ENCODE data around the gene DDI2. TPM values are rescaled to one million over a fixed set of nuclear protein-coding genes. Genes with fewer than 3 reads are reported as not detected.

Gene DDI2
- total RNA-seq, 1 donor from 2014 or later, result 40.9 TPM

DNA sequence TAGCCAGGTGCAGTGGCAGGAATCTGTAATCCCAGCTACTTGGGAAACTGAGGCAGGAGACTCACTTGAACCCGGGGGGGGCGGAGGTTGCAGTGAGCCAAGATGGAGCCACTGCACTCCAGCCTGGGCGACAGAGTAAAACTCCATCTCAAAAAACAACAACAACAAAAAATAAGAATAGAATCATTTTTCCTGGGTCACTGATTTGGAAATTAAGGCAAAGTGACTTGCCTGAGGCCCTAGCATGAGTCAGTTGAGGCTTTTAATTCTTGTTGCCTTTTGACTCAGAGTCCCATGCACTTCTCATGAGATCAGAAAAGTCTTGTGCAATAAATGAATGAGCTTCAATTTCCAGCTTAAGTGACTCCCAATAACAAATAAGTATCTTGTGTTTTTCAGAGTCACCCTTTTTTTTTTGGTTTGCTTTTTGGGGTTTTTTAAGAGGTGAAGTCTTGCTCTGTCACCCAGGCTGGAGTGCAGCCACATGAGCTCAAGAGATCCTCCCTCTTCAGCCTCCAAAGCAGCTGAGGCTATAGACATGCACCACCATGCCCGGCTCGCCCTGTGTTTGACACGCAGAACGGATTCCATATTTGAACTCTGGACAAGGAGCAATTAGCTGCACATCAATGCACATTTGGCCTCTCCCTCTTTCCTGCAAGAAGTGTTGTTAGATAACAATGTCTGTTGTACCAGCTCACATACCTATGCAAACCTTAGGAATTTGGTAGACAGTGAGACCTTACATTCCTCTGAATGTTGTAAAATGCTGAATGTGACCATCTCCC, 63.5 kb downstream of the DDI2 start:
- ATAC-seq (no peak), DNase-seq (peak; percentile 35)
- Histone ChIP-seq H3K27me3 (no peaks in the 10 kb centered on the region), H3K4me1 (peaks cover 5% of the 10 kb centered on the region), H3K36me3 (no peaks in the 10 kb centered on the region), H3K9me3 (no peaks in the 10 kb centered on the region), H3K27ac (peak overlapping the region; percentile 31), H3K4me3 (no peak overlapping the region)
- TF ChIP-seq, protein P1, sequence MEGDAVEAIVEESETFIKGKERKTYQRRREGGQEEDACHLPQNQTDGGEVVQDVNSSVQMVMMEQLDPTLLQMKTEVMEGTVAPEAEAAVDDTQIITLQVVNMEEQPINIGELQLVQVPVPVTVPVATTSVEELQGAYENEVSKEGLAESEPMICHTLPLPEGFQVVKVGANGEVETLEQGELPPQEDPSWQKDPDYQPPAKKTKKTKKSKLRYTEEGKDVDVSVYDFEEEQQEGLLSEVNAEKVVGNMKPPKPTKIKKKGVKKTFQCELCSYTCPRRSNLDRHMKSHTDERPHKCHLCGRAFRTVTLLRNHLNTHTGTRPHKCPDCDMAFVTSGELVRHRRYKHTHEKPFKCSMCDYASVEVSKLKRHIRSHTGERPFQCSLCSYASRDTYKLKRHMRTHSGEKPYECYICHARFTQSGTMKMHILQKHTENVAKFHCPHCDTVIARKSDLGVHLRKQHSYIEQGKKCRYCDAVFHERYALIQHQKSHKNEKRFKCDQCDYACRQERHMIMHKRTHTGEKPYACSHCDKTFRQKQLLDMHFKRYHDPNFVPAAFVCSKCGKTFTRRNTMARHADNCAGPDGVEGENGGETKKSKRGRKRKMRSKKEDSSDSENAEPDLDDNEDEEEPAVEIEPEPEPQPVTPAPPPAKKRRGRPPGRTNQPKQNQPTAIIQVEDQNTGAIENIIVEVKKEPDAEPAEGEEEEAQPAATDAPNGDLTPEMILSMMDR (IDR thresholded peaks at IDR 0.05), result no peak
- intact Hi-C loops (cut with DNase I), result no loop called here

DNA sequence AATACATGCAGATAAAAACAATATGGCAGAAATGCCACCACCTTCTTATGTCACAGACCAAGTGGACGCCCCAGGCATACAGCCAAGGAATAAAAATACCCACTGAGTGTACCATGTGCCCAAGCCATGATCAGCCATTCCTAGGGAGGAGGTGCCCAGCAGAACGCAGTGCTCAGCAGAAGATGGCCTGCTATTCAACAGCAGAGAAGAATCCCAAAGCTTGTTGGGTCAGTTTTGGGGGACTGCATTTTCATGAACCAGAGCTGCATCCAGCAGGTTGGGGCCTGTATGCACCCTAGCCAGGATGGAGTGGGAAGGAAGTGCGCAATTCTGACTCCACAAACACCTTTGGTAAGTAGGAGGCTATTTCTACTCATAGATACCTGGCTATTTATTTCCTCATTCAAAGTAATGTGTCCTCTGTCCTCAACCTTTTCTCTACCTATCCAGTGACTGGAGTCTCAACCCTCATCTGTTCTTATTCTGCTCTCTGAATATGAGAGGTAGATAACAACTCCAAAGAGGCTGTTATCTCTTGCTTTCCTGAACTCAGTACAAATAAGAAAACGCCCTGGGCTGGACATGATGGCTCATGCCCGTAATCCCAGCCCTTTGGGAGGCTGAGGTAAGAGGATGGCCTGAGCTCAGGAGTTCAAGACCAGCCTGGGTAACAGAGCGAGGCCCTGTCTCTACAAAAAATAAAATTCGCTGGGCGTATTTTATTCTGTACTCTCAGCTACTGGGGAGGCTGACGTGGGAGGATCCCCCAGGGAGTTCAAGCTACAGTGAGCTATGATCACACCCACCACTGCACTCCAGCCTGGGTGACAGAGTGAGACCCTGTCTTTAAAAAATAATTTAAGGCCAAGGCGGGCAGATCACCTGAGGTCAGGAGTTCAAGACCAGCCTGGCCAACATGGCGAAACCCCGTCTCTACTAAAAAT, 64.4 kb downstream of the DDI2 start:
- H3K36me3 ChIP-seq, result no peaks in the 10 kb centered on the region
- no peaks in the 10 kb centered on the region for H3K27me3 ChIP-seq
- H3K27ac ChIP-seq, result peak overlapping the region; percentile 36
- intact Hi-C loops (cut with DNase I), result no loop called here
- ATAC-seq, result no peak
- TF ChIP-seq, protein P1 (IDR thresholded peaks at IDR 0.05), result no peak
- H3K9me3 ChIP-seq, result no peaks in the 10 kb centered on the region
- no peak overlapping the region for H3K4me3 ChIP-seq
- peak; percentile 31 for DNase-seq
- peaks cover 13% of the 10 kb centered on the region for H3K4me1 ChIP-seq

DNA sequence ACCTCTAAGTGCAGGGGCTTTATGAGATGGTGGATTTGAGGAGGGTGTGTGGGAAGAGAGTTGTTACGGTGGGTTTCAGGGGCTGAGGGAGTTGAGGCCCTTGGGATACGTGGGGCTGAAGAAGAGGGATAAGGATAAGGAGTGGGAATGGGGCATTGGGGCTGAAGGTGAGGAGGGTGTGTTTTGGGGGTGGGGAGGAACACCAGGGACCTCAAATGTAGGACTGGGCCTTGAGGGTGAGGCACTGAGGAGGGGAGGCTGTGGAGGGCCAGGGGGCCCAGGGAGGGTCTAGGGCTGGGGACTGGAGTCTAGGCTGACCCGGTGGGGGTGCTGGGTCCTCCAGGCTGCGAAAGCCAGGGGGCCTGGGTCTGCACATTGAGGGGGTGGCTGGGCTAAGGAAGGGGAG, 65.7 kb downstream of the DDI2 start:
- H3K36me3 ChIP-seq, result no peaks in the 10 kb centered on the region
- intact Hi-C loops (cut with DNase I), result no loop called here
- TF ChIP-seq, protein P1 (IDR thresholded peaks at IDR 0.05), result no peak
- ATAC-seq, result no peak
- no peaks in the 10 kb centered on the region for H3K9me3 ChIP-seq
- H3K27ac ChIP-seq, result peak overlapping the region; percentile 36
- no peaks in the 10 kb centered on the region for H3K27me3 ChIP-seq
- DNase-seq, result peak; percentile 61
- H3K4me3 ChIP-seq, result no peak overlapping the region
- peaks cover 14% of the 10 kb centered on the region for H3K4me1 ChIP-seq

DNA sequence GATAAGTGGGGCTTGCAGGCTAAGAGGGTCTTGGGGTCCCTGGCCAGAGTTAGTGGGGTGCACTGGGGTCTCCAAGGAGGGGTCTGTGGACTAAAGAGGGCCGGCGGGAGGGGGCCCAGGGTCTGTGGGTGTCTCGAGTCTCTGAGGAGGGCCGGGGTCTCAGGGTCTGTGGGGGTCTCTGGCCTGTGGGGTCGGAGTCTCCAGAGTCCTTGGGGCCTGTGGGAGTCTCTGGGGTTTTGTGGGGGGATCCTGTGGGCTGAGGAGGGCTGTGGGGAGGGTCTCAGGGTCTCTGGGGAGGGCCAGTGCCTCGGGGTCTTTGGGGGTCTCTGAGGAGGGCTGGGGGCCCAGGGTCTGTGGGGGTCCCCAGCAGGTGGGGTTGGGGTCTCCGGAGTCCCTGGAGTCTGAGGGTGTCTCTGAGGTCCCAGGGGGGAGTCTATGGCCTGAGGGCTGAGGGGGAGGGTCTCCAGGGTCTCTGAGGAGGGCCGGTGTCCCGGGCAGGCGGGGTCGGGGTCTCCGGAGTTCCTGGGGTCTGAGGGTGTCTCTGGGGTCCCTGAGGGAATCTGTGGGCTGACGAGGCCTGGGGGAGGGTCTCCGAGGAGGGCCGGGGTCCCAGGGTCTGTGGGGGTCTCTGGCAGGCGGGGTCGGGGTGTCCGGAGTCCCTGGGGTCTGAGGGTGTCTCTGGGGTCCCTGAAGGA, 66.2 kb downstream of the DDI2 start:
- H3K4me1 ChIP-seq, result peaks cover 14% of the 10 kb centered on the region
- ATAC-seq, result no peak
- H3K36me3 ChIP-seq, result no peaks in the 10 kb centered on the region
- no peaks in the 10 kb centered on the region for H3K9me3 ChIP-seq
- TF ChIP-seq, protein P1 (IDR thresholded peaks at IDR 0.05), result no peak
- peak overlapping the region; percentile 65 for H3K4me3 ChIP-seq
- no peaks in the 10 kb centered on the region for H3K27me3 ChIP-seq
- DNase-seq, result peak; percentile 62
- H3K27ac ChIP-seq, result peak overlapping the region; percentile 95
- intact Hi-C loops (cut with DNase I), result no loop called here

DNA sequence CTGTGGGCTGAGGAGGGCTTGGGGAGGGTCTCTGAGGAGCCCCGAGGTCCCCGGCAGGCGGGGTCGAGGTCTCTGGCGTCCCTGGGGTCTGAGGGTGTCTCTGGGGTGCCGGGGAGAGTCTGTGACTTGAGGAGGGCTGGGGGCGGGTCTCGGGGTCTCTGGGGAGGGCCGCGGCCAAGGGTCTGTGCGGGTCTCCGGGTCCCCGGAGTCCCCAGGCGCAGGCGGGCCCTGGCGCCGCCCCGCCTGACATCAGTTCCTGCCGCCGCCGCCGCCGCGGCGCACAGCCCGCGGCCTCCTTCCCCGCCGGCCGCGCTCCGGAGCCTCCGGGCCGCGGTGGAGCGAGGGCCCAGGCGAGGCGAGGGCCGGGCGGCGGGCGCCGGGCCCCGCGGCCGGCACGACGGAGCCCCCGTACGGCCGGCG, 66.8 kb downstream of the DDI2 start, which contains the start of gene PLEKHM2:
Gene PLEKHM2 (plus strand): TSS at position 279 of the 420 bp plus-strand sequence. CDS start 239 bp downstream, outside the sequence.
- peak; percentile 86 for ATAC-seq
- DNase-seq, result peak; percentile 76
- Histone ChIP-seq H3K36me3 (no peaks in the 10 kb centered on the region), H3K9me3 (no peaks in the 10 kb centered on the region), H3K27ac (peak within 1 kb of the TSS; percentile 95), H3K4me3 (peak within 1 kb of the TSS; percentile 90), H3K4me1 (peaks cover 14% of the 10 kb centered on the region), H3K27me3 (no peaks in the 10 kb centered on the region)
- TF ChIP-seq, protein P1 (IDR thresholded peaks at IDR 0.05), result no peak
- intact Hi-C loops (cut with DNase I), result no loop called here

All from upper lobe of right lung (tissue), 1 donor.